Transverse colon (tissue), 3 donors: ENCODE data around the gene LAMA5.

Experiments used
- CTCF ChIP-seq, 5 experiments: fragments of 200-600 bp in 3 of 5; fragments of 450-650 bp in 2 of 5; sonication (generic) in 3 of 5; IDR thresholded peaks; 1 replicate in 2 of 5; 2 replicates in 3 of 5; pipeline ENCODE4 v1.5.1; 2016 to 2017; ENCODE audit warnings: antibody characterized with exemption in 5 of 5, inconsistent platforms in 3 of 5, mild to moderate bottlenecking in 2 of 5, moderate library complexity in 1 of 5
- EP300 ChIP-seq: sonication (generic); formaldehyde crosslinking; IDR thresholded peaks from one replicate; pipeline ENCODE4 v1.6.1; 2017; ENCODE audit warnings: antibody characterized with exemption, low read depth
- POLR2A ChIP-seq: fragments of 450-650 bp; IDR thresholded peaks from one replicate; pipeline ENCODE4 v1.6.1; 2016; ENCODE audit warnings: antibody characterized with exemption, mild to moderate bottlenecking, moderate library complexity

DNA sequence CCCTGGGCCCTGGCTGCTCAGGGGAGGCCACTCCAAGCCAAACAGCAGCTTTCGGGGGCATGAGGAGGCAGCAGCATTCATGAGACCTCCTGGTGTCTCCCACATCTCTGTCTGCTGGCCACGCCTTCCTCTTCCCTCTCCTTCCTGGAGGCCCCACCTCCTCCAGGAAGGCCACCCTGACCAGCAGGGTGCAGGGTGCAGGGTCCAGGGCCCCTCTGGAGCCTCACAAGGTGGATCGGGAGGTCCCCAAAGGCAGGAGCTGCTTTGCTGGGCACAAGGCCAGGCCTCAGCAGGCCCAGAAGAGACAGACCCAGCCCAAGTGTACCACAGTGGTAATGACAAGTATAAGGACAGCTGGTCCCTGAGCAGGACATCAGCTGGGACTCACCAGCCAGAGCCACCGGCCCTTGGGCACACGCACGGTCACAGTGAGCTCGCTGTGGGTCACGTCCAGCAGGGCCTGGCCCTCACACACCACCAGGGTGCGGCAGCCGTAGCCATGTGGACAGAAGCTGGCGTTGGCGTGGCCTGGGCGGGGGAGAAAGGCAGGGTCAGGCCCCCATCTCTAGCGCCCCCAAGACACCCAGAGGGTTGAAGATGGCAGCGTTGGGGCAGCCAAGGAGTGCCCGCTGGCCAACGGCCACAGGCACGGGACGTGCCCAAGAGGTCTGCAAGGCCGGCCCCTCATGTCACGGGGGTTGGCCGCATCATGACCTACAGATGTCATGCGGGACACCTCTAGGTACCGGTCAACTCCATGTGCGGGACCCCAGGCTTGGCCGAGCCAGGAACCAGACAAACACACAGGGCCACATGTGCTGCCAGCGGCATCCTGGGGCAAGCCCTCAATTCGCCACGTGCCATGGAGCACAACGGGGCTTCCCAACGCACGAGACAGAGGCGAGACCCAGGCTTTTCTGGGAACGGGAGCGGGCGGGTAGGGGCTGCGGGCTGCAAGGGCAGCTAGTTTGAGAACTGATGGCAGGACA is 37.4 kb downstream of the LAMA5 start:
- TF ChIP-seq EP300 (no peak), CTCF (IDR thresholded peaks at IDR 0.05) (no peak), POLR2A (no peak)
